Left ventricle myocardium superior (tissue), 1 donor: ENCODE results near the gene FAM151B. TPM values are rescaled to one million over a fixed set of nuclear protein-coding genes. Genes with fewer than 3 reads are reported as not detected.
"Not testable (repeated sequence)": the region's sequence is repeated elsewhere in the genome, so short reads cannot be mapped to it uniquely, and the experiment has no call there.

ENCODE experiments used
- ATAC-seq: fragments of 200-7000 bp; cut with Tn5 transposase; one replicate; pipeline ENCODE4 v1.9.1; 2020; ENCODE audit warnings: mild to moderate bottlenecking, moderate library complexity
- DNase-seq: peaks from one replicate; pipeline ENCODE4 v3.0.0-alpha.2; 2020
- intact Hi-C: fragments of 100-400 bp; cut with micrococcal nuclease; formaldehyde crosslinking; loops from one replicate; pipeline ENCODE4 v1.11.0; 2022
- total RNA-seq: library from RNA; stranded (reverse); fragmentation: NEBNext Ultra II Directional; extraction: Animal tissue kit (Norgen Biotek cat#: 25700); gene quantifications from one replicate; pipeline ENCODE4 v1.2.1, GENCODE V29; 2021
- donor health status: DM: no; HTN: yes; CAD: no; lungs with severe emphysema.

Gene FAM151B
- total RNA-seq, 1 donor from 2014 or later = 1.8 TPM

- ATAC-seq (no peak), DNase-seq (no peak)
- intact Hi-C loops = no loop called here
These were observed 88.5 kb downstream of the FAM151B start for GRCh38 chr5:80576383-80576782.

GRCh38 chr5:80577707-80578106 lies 89.8 kb downstream of the FAM151B start:
- ATAC-seq (no peak), DNase-seq (no peak)
- intact Hi-C loops = no loop called here

- intact Hi-C loops = no loop called here
- DNase-seq (no peak), ATAC-seq (no peak)
These were observed 91.2 kb downstream of the FAM151B start for GRCh38 chr5:80579050-80579449.

- ATAC-seq, intact Hi-C loops, DNase-seq: not testable (repeated sequence)
These were observed 92.4 kb downstream of the FAM151B start for GRCh38 chr5:80580291-80580690.

- DNase-seq (no peak), ATAC-seq (no peak)
- intact Hi-C loops = no loop called here
These were observed 96.9 kb downstream of the FAM151B start for GRCh38 chr5:80584770-80585169.

- DNase-seq (no peak), ATAC-seq (no peak)
- intact Hi-C loops = no loop called here
These were observed 101.1 kb downstream of the FAM151B start for GRCh38 chr5:80588858-80589540.

- no peak for ATAC-seq
- intact Hi-C loops = no loop called here
- DNase-seq = no peak
These were observed 102.9 kb downstream of the FAM151B start for GRCh38 chr5:80590766-80591165.

GRCh38 chr5:80591352-80591751 lies 103.5 kb downstream of the FAM151B start:
- intact Hi-C loops = no loop called here
- DNase-seq = no peak

GRCh38 chr5:80592105-80592504 lies 104.2 kb downstream of the FAM151B start:
- intact Hi-C loops = no loop called here
- no peak for ATAC-seq
- no peak for DNase-seq

More at GRCh38 chr5:80591352-80591751, 103.5 kb downstream of the FAM151B start:
- ATAC-seq = no peak

Other genes starting within 250 kb of the FAM151B start
- 13.7 TPM for gene SERINC5, start 232.1 kb upstream of the FAM151B start, total RNA-seq
- not detected for gene SPZ1, start 168.1 kb upstream of the FAM151B start, total RNA-seq
- gene ZFYVE16, start 80.0 kb upstream of the FAM151B start, total RNA-seq = 30.5 TPM
- gene ANKRD34B, start 82.2 kb downstream of the FAM151B start, total RNA-seq = not detected
- gene MSH3, start 166.6 kb downstream of the FAM151B start, total RNA-seq = 11.9 TPM
- 10.5 TPM for gene DHFR, start 166.9 kb downstream of the FAM151B start, total RNA-seq